Thyroid gland (tissue), 4 donors: ENCODE measurements around the gene LGALS16.
"Not testable (repeated sequence)": the region's sequence is repeated elsewhere in the genome, so short reads cannot be mapped to it uniquely, and the experiment has no call there.

ENCODE experiments used
- POLR2A ChIP-seq, 2 donors: fragments of 450-650 bp; IDR thresholded peaks; one replicate each; pipeline ENCODE4 v1.6.1; 2017; ENCODE audit warnings: antibody characterized with exemption in 2 of 2, mild to moderate bottlenecking in 2 of 2, moderate library complexity in 1 of 2
- TF ChIP-seq, protein P1 (sequence below), 6 experiments: fragments of 200-600 bp in 3 of 6; fragments of 450-650 bp in 3 of 6; sonication (generic) in 3 of 6; IDR thresholded peaks; one replicate each; pipeline ENCODE4 v1.5.1; 2016 to 2019; ENCODE audit warnings: antibody characterized with exemption in 6 of 6, mild to moderate bottlenecking in 2 of 6, inconsistent platforms in 1 of 6, moderate library complexity in 1 of 6

DNA sequence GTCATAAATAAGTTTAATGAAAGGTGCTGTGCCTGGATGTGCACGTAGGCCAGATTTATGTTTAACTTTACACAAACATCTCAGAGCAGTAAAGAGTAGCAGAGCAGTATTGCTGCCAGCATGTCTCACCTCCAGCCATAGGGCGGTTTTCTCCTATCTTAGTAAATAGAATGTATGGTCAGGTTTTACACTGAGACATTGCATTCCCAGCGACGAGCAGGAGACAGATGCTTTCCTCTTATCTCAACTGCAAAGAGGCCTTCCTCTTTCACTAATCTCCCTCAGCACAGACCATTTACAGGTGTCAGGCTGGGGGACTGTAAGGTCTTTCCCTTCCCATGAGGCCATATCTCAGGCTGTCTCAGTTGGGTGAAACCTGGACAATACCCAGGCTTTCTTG is 32.9 kb downstream of the LGALS16 start:
- TF ChIP-seq, protein P1, sequence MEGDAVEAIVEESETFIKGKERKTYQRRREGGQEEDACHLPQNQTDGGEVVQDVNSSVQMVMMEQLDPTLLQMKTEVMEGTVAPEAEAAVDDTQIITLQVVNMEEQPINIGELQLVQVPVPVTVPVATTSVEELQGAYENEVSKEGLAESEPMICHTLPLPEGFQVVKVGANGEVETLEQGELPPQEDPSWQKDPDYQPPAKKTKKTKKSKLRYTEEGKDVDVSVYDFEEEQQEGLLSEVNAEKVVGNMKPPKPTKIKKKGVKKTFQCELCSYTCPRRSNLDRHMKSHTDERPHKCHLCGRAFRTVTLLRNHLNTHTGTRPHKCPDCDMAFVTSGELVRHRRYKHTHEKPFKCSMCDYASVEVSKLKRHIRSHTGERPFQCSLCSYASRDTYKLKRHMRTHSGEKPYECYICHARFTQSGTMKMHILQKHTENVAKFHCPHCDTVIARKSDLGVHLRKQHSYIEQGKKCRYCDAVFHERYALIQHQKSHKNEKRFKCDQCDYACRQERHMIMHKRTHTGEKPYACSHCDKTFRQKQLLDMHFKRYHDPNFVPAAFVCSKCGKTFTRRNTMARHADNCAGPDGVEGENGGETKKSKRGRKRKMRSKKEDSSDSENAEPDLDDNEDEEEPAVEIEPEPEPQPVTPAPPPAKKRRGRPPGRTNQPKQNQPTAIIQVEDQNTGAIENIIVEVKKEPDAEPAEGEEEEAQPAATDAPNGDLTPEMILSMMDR (IDR thresholded peaks at IDR 0.05): not testable (repeated sequence)
- not testable (repeated sequence) for TF ChIP-seq POLR2A (IDR thresholded peaks at IDR 0.05)
